ENCODE data around the gene KIF24. TPM values are rescaled to one million over a fixed set of nuclear protein-coding genes. Genes with fewer than 3 reads are reported as not detected.
"Not testable (repeated sequence)": the region's sequence is repeated elsewhere in the genome, so short reads cannot be mapped to it uniquely, and the experiment has no call there.

KIF24 gene
- total RNA-seq, 2 donors from 2014 or later = 1.7 to 7.3 TPM

DNA sequence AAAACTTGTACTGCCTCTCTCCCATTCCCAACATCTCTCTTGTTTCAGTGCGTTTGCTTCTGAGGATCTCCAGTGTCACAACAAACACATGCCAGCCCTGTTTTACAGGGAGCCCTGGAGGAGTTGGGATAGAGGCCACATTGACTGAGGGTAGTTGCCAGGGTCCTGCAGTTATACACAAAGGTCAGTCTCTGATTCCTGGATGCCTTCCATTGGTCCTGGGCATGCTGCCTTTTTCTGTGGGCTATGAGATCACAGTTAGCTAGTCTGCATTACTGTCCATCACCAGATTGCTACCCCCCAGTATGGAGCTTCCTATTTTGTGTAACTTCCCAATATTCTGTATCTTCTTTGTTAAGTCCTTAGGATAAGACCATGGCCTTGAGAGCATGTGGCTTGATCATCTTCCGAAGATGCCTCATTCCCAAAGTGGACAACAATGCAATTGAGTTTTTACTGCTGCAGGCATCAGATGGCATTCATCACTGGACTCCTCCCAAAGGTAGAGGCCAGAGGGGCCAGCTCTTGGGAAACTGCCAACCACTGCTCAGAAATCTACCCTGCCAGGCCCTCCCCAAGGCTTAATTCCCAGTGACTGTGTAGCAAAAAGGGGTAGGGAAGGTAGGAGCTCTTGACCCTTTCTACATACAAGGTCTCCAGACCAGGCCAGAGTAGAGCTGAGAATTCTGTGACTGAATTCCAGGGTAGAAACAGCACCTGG is 9.8 kb upstream of the KIF24 start:
- TF ChIP-seq POLR2AphosphoS5 (IDR thresholded peaks at IDR 0.05) = no peak
- no peak for TF ChIP-seq POLR2A (IDR thresholded peaks at IDR 0.05)
- TF ChIP-seq, protein P1, sequence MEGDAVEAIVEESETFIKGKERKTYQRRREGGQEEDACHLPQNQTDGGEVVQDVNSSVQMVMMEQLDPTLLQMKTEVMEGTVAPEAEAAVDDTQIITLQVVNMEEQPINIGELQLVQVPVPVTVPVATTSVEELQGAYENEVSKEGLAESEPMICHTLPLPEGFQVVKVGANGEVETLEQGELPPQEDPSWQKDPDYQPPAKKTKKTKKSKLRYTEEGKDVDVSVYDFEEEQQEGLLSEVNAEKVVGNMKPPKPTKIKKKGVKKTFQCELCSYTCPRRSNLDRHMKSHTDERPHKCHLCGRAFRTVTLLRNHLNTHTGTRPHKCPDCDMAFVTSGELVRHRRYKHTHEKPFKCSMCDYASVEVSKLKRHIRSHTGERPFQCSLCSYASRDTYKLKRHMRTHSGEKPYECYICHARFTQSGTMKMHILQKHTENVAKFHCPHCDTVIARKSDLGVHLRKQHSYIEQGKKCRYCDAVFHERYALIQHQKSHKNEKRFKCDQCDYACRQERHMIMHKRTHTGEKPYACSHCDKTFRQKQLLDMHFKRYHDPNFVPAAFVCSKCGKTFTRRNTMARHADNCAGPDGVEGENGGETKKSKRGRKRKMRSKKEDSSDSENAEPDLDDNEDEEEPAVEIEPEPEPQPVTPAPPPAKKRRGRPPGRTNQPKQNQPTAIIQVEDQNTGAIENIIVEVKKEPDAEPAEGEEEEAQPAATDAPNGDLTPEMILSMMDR (IDR thresholded peaks at IDR 0.05) = no peak
- H3K36me3 ChIP-seq = peaks cover 0 to 3% of the 10 kb centered on the region in 2 donors

GRCh38 chr9:34338079-34338478 is 9.0 kb upstream of the KIF24 start:
- H3K27me3 ChIP-seq (replicated peaks; ENCODE audit: insufficient read depth); H3K9me3 ChIP-seq; DNase-seq (ENCODE audit: low spot score); H3K4me3 ChIP-seq; H3K27ac ChIP-seq; H3K36me3 ChIP-seq; H3K4me1 ChIP-seq (replicated peaks): not testable (repeated sequence)
- intact Hi-C loops (cut with DNase I) = loop anchor here (10.0 kb wide), 1 partner anchor 157 kb away; no protein-coding TSS in a partner anchor

More for the DNA sequence above, 9.8 kb upstream of the KIF24 start:
- Histone ChIP-seq H3K4me1 (replicated peaks) (no peaks in the 10 kb centered on the region), H3K4me3 (no peak overlapping the region), H3K9me3 (no peaks in the 10 kb centered on the region), H3K27ac (no peak overlapping the region), H3K27me3 (replicated peaks; ENCODE audit: insufficient read depth) (no peaks in the 10 kb centered on the region)
- intact Hi-C loops (cut with DNase I) = loop anchor here (10.0 kb wide), 1 partner anchor 156 kb away; no protein-coding TSS in a partner anchor
- WGBS = 74% methylated on average over 2 of the region's 2 CpGs
- no peak for DNase-seq (ENCODE audit: low spot score)

DNA sequence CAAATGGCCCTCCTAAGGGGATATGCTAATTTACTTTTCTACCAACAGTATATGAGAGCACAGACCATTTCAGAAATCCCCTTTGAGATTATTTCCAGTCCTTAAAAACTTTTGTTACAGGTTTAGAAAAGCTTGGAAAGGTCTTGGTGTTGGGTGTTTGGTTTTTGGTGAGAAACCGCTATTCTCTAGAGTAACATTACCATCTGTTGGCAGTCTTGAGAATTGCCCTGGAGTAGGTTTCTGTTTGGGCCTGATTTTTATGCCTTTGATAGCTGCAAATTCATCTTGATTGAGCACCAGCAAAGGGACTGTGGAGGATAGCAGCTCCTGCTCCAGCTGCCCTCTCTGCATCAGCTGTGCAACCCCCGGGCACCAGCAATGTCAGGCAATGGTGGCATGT is 8.3 kb upstream of the KIF24 start:
- no peak for DNase-seq (ENCODE audit: low spot score)
- Histone ChIP-seq H3K4me3 (no peak overlapping the region), H3K9me3 (no peaks in the 10 kb centered on the region), H3K27ac (no peak overlapping the region), H3K36me3 (no peaks in the 10 kb centered on the region), H3K4me1 (replicated peaks) (no peaks in the 10 kb centered on the region), H3K27me3 (replicated peaks; ENCODE audit: insufficient read depth) (no peaks in the 10 kb centered on the region)
- TF ChIP-seq POLR2A (IDR thresholded peaks at IDR 0.05) (no peak), POLR2AphosphoS5 (IDR thresholded peaks at IDR 0.05) (no peak)
- TF ChIP-seq, protein P1 (IDR thresholded peaks at IDR 0.05) = no peak
- 98% methylated on average over 2 of the region's 2 CpGs for WGBS
- intact Hi-C loops (cut with DNase I) = loop anchor here (10.0 kb wide), 1 partner anchor 157 kb away; no protein-coding TSS in a partner anchor

- Histone ChIP-seq H3K27me3 (replicated peaks; ENCODE audit: insufficient read depth) (no peaks in the 10 kb centered on the region), H3K9me3 (no peaks in the 10 kb centered on the region), H3K4me3 (no peak overlapping the region), H3K36me3 (no peaks in the 10 kb centered on the region), H3K27ac (no peak overlapping the region), H3K4me1 (replicated peaks) (no peaks in the 10 kb centered on the region)
- intact Hi-C loops (cut with DNase I) = loop anchor here (10.0 kb wide), 1 partner anchor 159 kb away; no protein-coding TSS in a partner anchor
- TF ChIP-seq POLR2A (IDR thresholded peaks at IDR 0.05) (no peak), POLR2AphosphoS5 (IDR thresholded peaks at IDR 0.05) (no peak)
- TF ChIP-seq, protein P1 (IDR thresholded peaks at IDR 0.05) = no peak
- DNase-seq (ENCODE audit: low spot score) = no peak
- 79% methylated on average over 4 of the region's 4 CpGs for WGBS
These were observed 6.3 kb upstream of the KIF24 start for GRCh38 chr9:34335376-34335775.

GRCh38 chr9:34334916-34335315 is 5.8 kb upstream of the KIF24 start:
- intact Hi-C loops (cut with DNase I) = loop anchor here (5.0 to 10.0 kb wide), 2 partner anchors 160 to 267 kb away; no protein-coding TSS in a partner anchor
- H3K27ac ChIP-seq = no peak overlapping the region
- WGBS = 84% methylated on average over 2 of the region's 2 CpGs

More at GRCh38 chr9:34334916-34335315, 5.8 kb upstream of the KIF24 start:
- no peaks in the 10 kb centered on the region for H3K4me1 ChIP-seq (replicated peaks)
- TF ChIP-seq, protein P1 (IDR thresholded peaks at IDR 0.05) = no peak
- TF ChIP-seq POLR2A (IDR thresholded peaks at IDR 0.05) (no peak), POLR2AphosphoS5 (IDR thresholded peaks at IDR 0.05) (no peak)
- H3K36me3 ChIP-seq = no peaks in the 10 kb centered on the region
- H3K27me3 ChIP-seq (replicated peaks; ENCODE audit: insufficient read depth) = no peaks in the 10 kb centered on the region
- H3K4me3 ChIP-seq = no peak overlapping the region
- no peak for DNase-seq (ENCODE audit: low spot score)
- no peaks in the 10 kb centered on the region for H3K9me3 ChIP-seq

All from prostate gland (tissue), 2 donors.